ENCODE results near the gene MYO10.

The MYO10 gene

DNA sequence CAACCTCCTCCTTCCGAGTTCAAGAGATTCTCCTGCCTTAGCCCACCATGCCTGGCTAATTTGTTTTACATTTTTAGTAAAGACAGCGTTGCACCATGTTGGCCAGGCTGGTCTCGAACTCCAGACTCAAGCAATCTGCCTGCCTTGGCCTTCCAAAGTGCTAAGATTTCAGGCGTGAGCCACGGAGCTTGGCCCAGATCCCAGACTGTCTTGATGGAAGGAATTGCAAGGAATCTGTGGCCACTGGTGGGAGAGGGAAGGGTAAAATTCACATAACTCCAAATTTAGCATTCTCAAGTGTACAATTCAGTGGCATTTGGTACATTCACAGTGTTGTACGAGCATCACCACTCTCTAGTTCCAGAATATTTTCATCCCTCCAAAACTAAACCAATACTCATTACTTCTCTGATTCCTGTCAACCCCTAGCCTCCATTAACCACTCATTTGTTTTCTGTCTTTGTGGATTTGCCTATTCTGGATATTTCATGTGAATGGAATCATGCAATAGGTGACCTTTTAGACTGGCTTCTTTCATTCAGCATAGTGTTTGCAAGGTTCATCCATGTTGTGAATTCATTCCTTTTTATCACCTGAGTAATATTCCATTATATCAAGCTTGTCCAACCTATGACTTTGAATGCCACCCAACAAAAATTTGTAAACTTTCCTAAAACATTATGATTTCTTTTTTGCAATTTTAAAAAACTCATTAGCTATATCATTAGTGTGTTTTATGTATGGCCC, 8.9 kb upstream of the MYO10 start:
- FAIRE-seq (no peak), DNase-seq (ENCODE audit: insufficient read length, low spot score) (no peak)
- TF ChIP-seq POLR2A (IDR thresholded peaks at IDR 0.05; ENCODE audit: low read depth, low read length) (no peak), POLR2AphosphoS5 (IDR thresholded peaks at IDR 0.05; ENCODE audit: low read depth, low read length) (no peak), SPI1 (IDR thresholded peaks at IDR 0.05; ENCODE audit: low read depth, low read length) (no peak), POU2F2 (IDR thresholded peaks at IDR 0.05; ENCODE audit: low read depth, low read length) (no peak), PAX5 (IDR thresholded peaks at IDR 0.05; ENCODE audit: insufficient read depth, low read length, severe bottlenecking) (no peak), TAF1 (IDR thresholded peaks at IDR 0.05; ENCODE audit: low read depth, low read length) (no peak)

DNA sequence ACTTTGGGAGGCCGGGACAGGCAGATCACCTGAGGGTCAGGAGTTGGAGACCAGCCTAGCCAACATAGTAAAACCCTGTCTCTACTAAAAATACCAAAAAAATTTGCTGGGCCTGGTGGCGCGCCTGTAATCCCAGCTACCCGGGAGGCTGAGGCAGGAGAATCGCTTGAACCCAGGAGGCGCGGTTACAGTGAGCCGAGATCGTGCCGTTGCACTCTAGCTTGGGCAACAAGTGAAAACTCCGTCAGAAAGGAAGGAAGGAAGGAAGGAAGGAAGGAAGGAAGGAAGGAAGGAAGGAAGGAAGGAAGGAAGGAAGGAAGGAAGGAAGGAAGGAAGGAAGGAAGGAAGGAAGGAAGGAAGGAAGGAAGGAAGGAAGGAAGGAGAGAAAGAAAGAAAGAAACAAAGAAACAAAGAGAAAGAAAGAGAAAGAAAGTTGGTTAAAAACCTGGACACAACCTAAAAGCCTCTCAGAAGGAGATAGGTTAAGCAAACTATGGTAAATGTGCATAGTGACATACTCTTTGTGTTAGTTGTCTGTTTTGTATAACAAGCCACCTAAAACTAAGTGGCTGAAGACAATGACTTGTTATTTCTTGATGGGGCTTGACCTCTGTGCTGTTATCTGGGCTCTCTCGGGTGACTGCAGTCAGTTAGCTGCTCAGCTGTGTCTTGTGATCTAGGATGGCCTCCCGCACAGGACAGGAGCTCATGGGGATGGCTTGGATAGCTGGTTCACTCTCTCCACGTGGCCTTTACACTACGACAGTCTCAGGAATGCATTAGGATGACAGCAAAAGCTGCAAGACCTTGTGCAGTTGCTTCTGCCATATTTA, 8.0 kb upstream of the MYO10 start:
- FAIRE-seq: no peak
- TF ChIP-seq SPI1 (IDR thresholded peaks at IDR 0.05; ENCODE audit: low read depth, low read length) (no peak), POLR2AphosphoS5 (IDR thresholded peaks at IDR 0.05; ENCODE audit: low read depth, low read length) (no peak), POLR2A (IDR thresholded peaks at IDR 0.05; ENCODE audit: low read depth, low read length) (no peak), PAX5 (IDR thresholded peaks at IDR 0.05; ENCODE audit: insufficient read depth, low read length, severe bottlenecking) (no peak)
- DNase-seq (ENCODE audit: insufficient read length, low spot score): no peak

GRCh38 chr5:16937503-16938161, 1.5 kb upstream of the MYO10 start:
- FAIRE-seq (no peak), DNase-seq (ENCODE audit: insufficient read length, low spot score) (no peak)
- no peak for TF ChIP-seq TAF1 (IDR thresholded peaks at IDR 0.05; ENCODE audit: low read depth, low read length)
- no peak for TF ChIP-seq POLR2A (IDR thresholded peaks at IDR 0.05; ENCODE audit: low read depth, low read length)
- TF ChIP-seq PAX5 (IDR thresholded peaks at IDR 0.05; ENCODE audit: insufficient read depth, low read length, severe bottlenecking): no peak
- no peak for TF ChIP-seq POU2F2 (IDR thresholded peaks at IDR 0.05; ENCODE audit: low read depth, low read length)
- TF ChIP-seq POLR2AphosphoS5 (IDR thresholded peaks at IDR 0.05; ENCODE audit: low read depth, low read length): no peak
- TF ChIP-seq SPI1 (IDR thresholded peaks at IDR 0.05; ENCODE audit: low read depth, low read length): no peak

DNA sequence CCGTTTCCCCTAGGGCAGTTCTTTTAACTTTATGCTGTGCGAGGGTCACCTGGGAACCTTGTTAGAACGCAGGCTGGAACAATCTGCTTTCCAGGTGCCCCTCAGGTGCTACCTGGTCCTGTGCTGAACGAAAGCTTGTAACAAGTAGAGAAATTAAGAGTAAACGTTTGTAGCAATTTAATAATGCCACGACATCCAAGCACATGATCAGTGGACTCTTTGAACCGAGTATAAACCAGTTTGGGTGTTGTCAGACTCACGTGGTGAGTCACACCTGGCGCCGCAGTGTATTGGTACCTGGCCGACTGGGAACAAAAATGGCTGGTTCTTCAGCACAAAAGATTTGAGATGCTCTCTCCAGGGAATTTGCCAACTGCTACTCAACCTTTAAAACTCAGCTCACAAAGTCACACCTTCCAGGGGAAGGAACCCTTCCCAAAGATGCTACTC, 926 bp upstream of the MYO10 start:
- TF ChIP-seq POU2F2 (IDR thresholded peaks at IDR 0.05; ENCODE audit: low read depth, low read length) (no peak), PAX5 (IDR thresholded peaks at IDR 0.05; ENCODE audit: insufficient read depth, low read length, severe bottlenecking) (no peak), POLR2A (IDR thresholded peaks at IDR 0.05; ENCODE audit: low read depth, low read length) (no peak), SPI1 (IDR thresholded peaks at IDR 0.05; ENCODE audit: low read depth, low read length) (no peak), TAF1 (IDR thresholded peaks at IDR 0.05; ENCODE audit: low read depth, low read length) (no peak), POLR2AphosphoS5 (IDR thresholded peaks at IDR 0.05; ENCODE audit: low read depth, low read length) (no peak)
- no peak for DNase-seq (ENCODE audit: insufficient read length, low spot score)
- FAIRE-seq: no peak

DNA sequence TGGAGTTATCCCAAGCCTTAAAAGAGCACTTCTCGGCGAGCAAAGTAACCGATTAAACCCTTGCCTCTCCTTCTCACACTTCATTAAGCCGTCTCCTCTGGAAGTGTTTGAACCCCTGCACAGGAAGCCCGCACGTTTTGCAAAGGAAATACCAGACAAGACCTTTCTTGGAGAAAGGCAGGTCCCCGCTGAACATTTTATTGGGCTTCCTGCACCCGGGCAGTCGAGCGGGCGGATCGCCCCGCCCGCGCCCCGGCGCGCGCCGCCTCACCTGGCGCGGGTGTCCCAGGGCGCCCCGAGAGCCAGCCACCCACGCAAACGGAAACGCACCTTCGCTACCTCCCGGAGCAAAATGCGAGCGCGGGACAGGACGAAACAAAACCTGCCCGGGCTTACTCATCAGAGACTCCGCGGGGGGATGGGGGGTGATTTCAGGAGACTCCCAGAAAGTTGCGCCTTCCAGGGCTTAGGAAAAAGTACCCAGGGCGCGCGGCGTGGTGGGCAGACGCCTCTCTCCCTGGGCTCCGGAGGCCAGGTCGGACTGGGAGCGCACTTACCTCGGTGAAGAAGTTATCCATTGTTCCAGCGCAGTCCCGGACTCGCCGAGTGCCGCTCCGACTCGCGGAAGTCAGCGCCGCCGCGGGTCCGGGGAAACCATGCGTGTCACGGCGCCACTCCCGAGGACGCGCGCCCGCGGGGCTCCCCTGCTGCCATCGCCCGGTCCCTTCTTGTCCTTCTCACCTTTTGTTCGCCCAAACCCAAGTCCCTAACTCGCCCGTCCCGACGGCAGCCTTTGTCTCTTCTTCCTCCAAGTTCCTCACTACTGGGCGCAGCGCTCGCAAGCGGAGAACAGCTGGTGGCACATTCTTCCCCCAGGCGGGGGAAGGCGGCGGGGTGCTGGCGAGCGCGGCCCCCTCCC, 598 bp downstream of the MYO10 start:
- FAIRE-seq: no peak
- DNase-seq (ENCODE audit: insufficient read length, low spot score): peak; percentile 33
- TF ChIP-seq POLR2AphosphoS5 (IDR thresholded peaks at IDR 0.05; ENCODE audit: low read depth, low read length): no peak
- no peak for TF ChIP-seq POU2F2 (IDR thresholded peaks at IDR 0.05; ENCODE audit: low read depth, low read length)
- TF ChIP-seq SPI1 (IDR thresholded peaks at IDR 0.05; ENCODE audit: low read depth, low read length): no peak
- no peak for TF ChIP-seq POLR2A (IDR thresholded peaks at IDR 0.05; ENCODE audit: low read depth, low read length)
- TF ChIP-seq TAF1 (IDR thresholded peaks at IDR 0.05; ENCODE audit: low read depth, low read length): no peak
- TF ChIP-seq PAX5 (IDR thresholded peaks at IDR 0.05; ENCODE audit: insufficient read depth, low read length, severe bottlenecking): no peak

DNA sequence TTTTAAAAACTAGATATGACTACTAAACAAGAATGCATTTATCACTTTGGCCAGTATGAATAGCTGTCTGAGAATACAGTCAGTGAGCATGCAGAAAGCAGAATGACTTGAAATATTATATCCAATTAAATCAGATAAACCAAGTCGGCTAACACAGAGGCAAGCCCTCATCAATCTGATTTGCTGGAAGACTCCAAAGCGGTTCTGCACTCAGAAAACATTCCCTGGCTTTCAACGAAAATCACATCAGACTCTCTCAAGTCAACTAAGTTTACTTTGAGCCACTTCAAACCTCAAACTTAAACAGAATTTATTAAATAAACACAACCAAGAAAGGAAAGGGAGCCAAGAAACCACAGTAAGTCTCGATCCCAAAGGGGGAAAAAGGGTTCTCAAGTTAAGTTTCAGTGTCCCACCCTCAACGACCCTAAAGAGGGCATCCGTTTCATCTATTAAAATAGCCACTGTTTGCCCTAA, 1.4 kb downstream of the MYO10 start:
- DNase-seq (ENCODE audit: insufficient read length, low spot score): no peak
- FAIRE-seq: no peak
- TF ChIP-seq POLR2AphosphoS5 (IDR thresholded peaks at IDR 0.05; ENCODE audit: low read depth, low read length) (no peak), SPI1 (IDR thresholded peaks at IDR 0.05; ENCODE audit: low read depth, low read length) (no peak), POLR2A (IDR thresholded peaks at IDR 0.05; ENCODE audit: low read depth, low read length) (no peak), PAX5 (IDR thresholded peaks at IDR 0.05; ENCODE audit: insufficient read depth, low read length, severe bottlenecking) (no peak), POU2F2 (IDR thresholded peaks at IDR 0.05; ENCODE audit: low read depth, low read length) (no peak), TAF1 (IDR thresholded peaks at IDR 0.05; ENCODE audit: low read depth, low read length) (no peak)

- FAIRE-seq (no peak), DNase-seq (ENCODE audit: insufficient read length, low spot score) (peak; percentile 37)
- TF ChIP-seq POLR2A (IDR thresholded peaks at IDR 0.05; ENCODE audit: low read depth, low read length) (no peak), PAX5 (IDR thresholded peaks at IDR 0.05; ENCODE audit: insufficient read depth, low read length, severe bottlenecking) (no peak), SPI1 (IDR thresholded peaks at IDR 0.05; ENCODE audit: low read depth, low read length) (no peak), TAF1 (IDR thresholded peaks at IDR 0.05; ENCODE audit: low read depth, low read length) (no peak), POLR2AphosphoS5 (IDR thresholded peaks at IDR 0.05; ENCODE audit: low read depth, low read length) (no peak), POU2F2 (IDR thresholded peaks at IDR 0.05; ENCODE audit: low read depth, low read length) (no peak)
These were observed 2.0 kb downstream of the MYO10 start for GRCh38 chr5:16934123-16934522.

DNA sequence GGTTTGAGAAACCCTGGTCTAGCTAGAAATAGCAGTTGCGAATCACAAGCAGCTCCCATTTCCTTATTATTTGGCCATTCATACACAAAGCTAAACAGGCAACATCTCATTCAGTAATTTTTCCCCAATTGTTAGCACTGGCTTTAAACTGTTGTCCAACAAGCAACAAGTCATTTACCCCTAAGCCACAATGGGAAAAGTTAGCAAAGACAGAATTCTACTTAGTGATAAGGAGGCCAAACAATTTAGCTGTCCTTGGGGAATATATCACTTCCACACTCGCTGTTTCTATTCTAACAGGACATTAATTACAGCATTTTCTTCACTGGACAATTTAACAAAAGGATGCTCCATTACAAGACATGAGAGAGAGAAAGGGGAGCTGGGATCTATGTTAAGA, 2.8 kb downstream of the MYO10 start:
- FAIRE-seq (no peak), DNase-seq (ENCODE audit: insufficient read length, low spot score) (no peak)
- TF ChIP-seq POU2F2 (IDR thresholded peaks at IDR 0.05; ENCODE audit: low read depth, low read length): no peak
- no peak for TF ChIP-seq PAX5 (IDR thresholded peaks at IDR 0.05; ENCODE audit: insufficient read depth, low read length, severe bottlenecking)
- no peak for TF ChIP-seq SPI1 (IDR thresholded peaks at IDR 0.05; ENCODE audit: low read depth, low read length)
- no peak for TF ChIP-seq TAF1 (IDR thresholded peaks at IDR 0.05; ENCODE audit: low read depth, low read length)
- TF ChIP-seq POLR2AphosphoS5 (IDR thresholded peaks at IDR 0.05; ENCODE audit: low read depth, low read length): no peak
- no peak for TF ChIP-seq POLR2A (IDR thresholded peaks at IDR 0.05; ENCODE audit: low read depth, low read length)
